Esophagus (tissue), 2 donors: Measurements from ENCODE around the gene PBX1. TPM values are rescaled to one million over a fixed set of nuclear protein-coding genes. Genes with fewer than 3 reads are reported as not detected.

Experiments
- H3K27ac ChIP-seq, 2 donors: one replicate each; pipeline ENCODE4 v1.5.1; 2013; ENCODE audit warnings: low read depth in 2 of 2, mild to moderate bottlenecking in 2 of 2, inconsistent platforms in 1 of 2, low read length in 1 of 2, moderate library complexity in 1 of 2
- H3K27me3 ChIP-seq, 2 donors: one replicate each; pipeline ENCODE4 v1.6.1; 2013; ENCODE audit warnings: low read length in 2 of 2, control low read depth in 1 of 2, mild to moderate bottlenecking in 1 of 2; ENCODE audit not compliant: insufficient read depth in 2 of 2, control insufficient read depth in 1 of 2
- H3K36me3 ChIP-seq, 2 donors: one replicate each; pipeline ENCODE4 v1.6.1; 2013; ENCODE audit warnings: low read length in 1 of 2; ENCODE audit not compliant: control insufficient read depth in 2 of 2, insufficient read depth in 2 of 2
- H3K4me1 ChIP-seq, 2 donors: one replicate each; pipeline ENCODE4 v1.6.1; 2013; ENCODE audit warnings: low read length in 1 of 2; ENCODE audit not compliant: control insufficient read depth in 2 of 2, insufficient read depth in 2 of 2
- H3K4me3 ChIP-seq, 2 donors: one replicate each; pipeline ENCODE4 v1.5.1; 2013; ENCODE audit warnings: low read length in 2 of 2, mild to moderate bottlenecking in 2 of 2, low read depth in 1 of 2, moderate library complexity in 1 of 2
- H3K9me3 ChIP-seq, 2 donors: one replicate each; pipeline ENCODE4 v1.6.1; 2013; ENCODE audit warnings: mild to moderate bottlenecking in 2 of 2, low read depth in 1 of 2, low read length in 1 of 2, moderate library complexity in 1 of 2; ENCODE audit not compliant: control insufficient read depth in 2 of 2, insufficient read depth in 1 of 2
- WGBS, 2 donors: extraction: QIAGEN DNeasy Blood & Tissue Kit; methylation state at CpG; one replicate each; pipeline ENCODE4 v1.1.7; 2013; 5-methylcytosine and 5-hydroxymethylcytosine counted together
- polyA plus RNA-seq, 2 donors: library from polyadenylated mRNA; stranded (reverse); fragments of 200-250 nt; gene quantifications; one replicate each; pipeline ENCODE4 v1.2.3, GENCODE V29; 2013
- donor health status: healthy with polysubstance abuse.
- donor health status: Bipolar disorder and iron deficiency.

PBX1 gene
- polyA plus RNA-seq, 2 donors = 8.1 to 10.5 TPM

DNA sequence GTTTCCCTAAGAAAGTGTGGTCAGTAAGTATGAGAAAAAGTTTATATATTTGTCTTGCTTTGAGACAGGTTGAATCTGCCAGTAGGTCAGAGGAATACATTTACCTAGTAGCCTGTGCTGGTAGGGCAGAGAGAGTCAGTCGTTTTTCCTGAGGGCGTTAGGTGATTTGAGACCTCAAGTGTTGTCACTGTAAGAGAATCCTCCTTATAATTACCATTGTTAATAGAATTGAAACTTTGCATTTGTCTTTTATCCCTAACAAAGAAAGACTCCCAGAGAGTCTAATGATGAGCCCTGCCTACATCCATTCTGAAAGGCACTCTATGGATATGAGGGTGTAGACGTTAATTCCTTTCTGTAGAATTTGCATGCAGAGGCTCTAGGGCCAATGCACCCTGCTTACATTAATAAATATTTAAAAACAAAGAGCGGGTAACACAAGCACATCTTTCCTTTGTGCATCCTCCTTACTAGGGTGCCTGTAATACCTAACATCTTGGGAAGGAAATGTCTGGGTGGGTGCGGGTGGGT is 16.4 kb downstream of the PBX1 start:
- 70 to 80% methylated on average over 5 of the region's 5 CpGs for WGBS, 2 donors

DNA sequence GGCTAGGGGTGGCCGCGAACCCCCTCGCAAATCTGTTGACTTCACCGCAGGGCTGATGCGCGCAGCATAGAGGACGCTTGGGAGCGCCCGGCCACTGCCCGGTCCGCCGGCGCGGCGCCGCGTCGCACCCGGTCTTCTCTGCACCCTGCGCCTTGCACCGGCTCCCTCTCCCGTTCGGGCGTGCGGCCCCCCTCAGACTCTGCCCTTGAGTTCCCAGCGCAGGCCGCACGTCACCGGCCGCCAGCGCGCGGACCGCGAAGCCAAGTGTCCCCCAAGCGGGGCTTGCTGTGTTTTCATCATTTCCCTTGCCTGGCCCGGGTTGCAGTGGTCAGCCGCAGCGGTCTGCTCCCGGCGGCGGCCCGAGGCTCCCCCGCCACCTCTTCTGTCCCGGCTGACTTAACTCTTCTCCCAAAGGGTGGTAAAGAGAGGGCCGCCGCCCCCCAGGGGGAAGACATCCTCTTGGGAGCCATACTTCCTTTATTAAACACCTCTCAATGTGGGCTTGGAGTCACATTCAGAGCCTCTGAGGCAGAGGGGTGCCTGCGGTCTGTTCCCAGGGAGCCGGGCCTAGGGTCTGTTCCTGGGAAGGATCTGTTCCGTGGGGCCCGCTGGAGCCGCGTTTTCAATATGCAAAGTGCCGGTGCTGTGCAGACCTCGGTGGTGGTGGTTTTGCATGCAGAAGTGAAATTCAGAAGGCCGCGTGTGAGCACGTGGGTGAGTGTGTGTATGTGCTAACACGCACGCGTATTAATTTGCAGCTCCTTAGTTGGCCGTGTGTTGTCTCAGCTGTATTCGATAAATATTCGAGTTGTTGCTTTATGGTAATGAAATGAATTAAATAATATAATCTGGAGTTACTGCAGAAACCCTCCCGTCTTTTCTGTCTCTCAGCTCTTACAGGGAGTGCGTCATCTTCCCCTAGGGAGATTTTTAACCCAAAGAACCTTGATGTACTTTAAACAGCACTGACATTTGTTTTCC is 17.6 kb downstream of the PBX1 start:
- H3K27ac ChIP-seq = peak overlapping the region; percentile 19 to 70
- peaks cover 0 to 2% of the 10 kb centered on the region in 2 donors for H3K36me3 ChIP-seq
- H3K9me3 ChIP-seq = no peaks in the 10 kb centered on the region
- no peaks in the 10 kb centered on the region for H3K27me3 ChIP-seq
- peaks cover 2 to 5% of the 10 kb centered on the region in 2 donors for H3K4me1 ChIP-seq
- peak overlapping the region in 1 of 2 donors; percentile 10 for H3K4me3 ChIP-seq
- WGBS, 2 donors = 63 to 66% methylated on average over 66 of the region's 66 CpGs

More for the DNA sequence above, 16.4 kb downstream of the PBX1 start:
- H3K4me3 ChIP-seq = peak overlapping the region in 1 of 2 donors; percentile 2
- no peaks in the 10 kb centered on the region for H3K9me3 ChIP-seq
- H3K4me1 ChIP-seq = peaks cover 2 to 5% of the 10 kb centered on the region in 2 donors
- H3K36me3 ChIP-seq = peaks cover 0 to 2% of the 10 kb centered on the region in 2 donors
- H3K27ac ChIP-seq = peak overlapping the region in 1 of 2 donors; percentile 8
- H3K27me3 ChIP-seq = no peaks in the 10 kb centered on the region

DNA sequence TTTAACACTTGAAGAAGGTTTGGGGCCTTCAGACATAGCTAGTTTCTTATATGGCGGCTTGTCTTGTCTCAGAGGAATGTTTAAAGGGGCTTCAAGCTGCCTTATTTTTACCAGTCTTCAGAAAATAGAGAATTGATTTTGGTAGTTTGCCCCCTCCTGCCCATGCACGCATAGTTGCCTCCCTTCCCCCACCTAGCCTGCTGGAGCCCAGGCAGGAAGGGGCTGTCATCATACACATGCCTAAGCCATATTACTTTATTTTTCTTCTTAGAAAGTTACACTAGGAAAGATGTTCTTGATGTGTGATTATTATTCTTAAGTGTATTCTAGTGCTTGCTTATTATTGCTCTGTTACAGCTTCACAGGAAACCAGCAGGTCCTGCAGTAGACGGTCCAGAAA is 18.3 kb downstream of the PBX1 start:
- Histone ChIP-seq H3K36me3 (peaks cover 0 to 2% of the 10 kb centered on the region in 2 donors), H3K27me3 (no peaks in the 10 kb centered on the region), H3K27ac (peak overlapping the region; percentile 40 to 53), H3K4me1 (peaks cover 2 to 5% of the 10 kb centered on the region in 2 donors), H3K9me3 (no peaks in the 10 kb centered on the region), H3K4me3 (no peak overlapping the region)
- WGBS, 2 donors = 72 to 73% methylated on average over 3 of the region's 3 CpGs

DNA sequence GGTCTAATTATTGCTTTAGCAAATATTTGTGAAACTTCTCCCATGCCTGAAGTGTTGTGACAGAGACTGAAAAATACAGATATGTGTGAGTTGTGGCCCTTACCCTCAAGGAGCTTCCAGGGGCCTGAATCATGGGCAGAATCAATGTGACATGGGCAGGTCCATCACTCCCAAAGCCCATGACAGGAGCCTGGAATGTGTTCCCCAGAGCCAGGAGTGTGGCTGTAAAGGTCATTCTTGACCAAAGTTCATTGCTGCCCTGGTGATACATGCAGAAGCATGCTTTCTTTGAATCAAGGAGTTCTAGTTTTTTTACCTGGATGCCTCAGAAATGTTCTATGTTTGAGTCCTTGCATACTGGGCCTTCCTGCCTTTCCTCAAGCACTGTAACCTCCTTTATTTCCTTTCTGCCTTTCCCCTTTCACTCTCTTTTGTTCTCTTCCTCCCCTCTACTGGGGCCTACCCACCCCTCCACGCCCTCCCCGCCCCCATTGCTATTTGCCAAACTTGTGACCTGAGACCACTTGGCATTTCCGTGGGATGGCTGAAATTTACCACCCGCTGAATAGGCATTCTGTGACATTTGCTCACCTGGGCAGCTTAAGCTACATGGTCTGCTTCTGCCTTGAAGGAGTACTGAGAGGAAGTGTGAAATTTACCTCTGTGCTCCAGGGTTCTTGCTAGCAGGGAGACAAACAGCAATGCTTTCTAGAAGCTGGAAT is 19.7 kb downstream of the PBX1 start:
- Histone ChIP-seq H3K27ac (peak overlapping the region; percentile 20 to 38), H3K4me3 (no peak overlapping the region), H3K4me1 (peaks cover 2 to 5% of the 10 kb centered on the region in 2 donors), H3K36me3 (peaks cover 0 to 2% of the 10 kb centered on the region in 2 donors), H3K27me3 (no peaks in the 10 kb centered on the region), H3K9me3 (no peaks in the 10 kb centered on the region)
- 58 to 71% methylated on average over 4 of the region's 4 CpGs for WGBS, 2 donors

DNA sequence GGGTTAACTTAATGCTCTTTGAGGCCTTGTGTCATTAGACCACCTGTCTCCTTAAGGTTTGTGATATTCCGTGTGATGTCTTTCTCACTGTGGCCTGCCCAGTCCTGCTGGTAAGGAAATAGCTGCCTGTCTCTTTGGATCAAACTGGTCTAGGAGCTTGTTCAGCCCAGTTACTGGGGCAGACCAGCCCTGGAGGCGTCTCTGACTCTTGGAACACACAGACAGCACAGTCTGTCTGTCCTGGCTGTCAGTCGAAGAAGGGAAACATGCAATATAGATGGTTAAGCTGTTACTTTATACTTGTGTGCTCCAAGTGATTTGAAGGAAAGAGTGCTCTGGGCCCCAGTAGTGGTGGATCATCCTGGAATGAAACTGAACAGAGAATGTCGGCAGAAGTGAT is 20.4 kb downstream of the PBX1 start:
- Histone ChIP-seq H3K4me3 (no peak overlapping the region), H3K36me3 (peaks cover 0 to 2% of the 10 kb centered on the region in 2 donors), H3K27me3 (no peaks in the 10 kb centered on the region), H3K9me3 (no peaks in the 10 kb centered on the region), H3K4me1 (peaks cover 2 to 5% of the 10 kb centered on the region in 2 donors), H3K27ac (peak overlapping the region; percentile 36 to 50)
- WGBS, 2 donors = 40 to 49% methylated on average over 4 of the region's 4 CpGs

DNA sequence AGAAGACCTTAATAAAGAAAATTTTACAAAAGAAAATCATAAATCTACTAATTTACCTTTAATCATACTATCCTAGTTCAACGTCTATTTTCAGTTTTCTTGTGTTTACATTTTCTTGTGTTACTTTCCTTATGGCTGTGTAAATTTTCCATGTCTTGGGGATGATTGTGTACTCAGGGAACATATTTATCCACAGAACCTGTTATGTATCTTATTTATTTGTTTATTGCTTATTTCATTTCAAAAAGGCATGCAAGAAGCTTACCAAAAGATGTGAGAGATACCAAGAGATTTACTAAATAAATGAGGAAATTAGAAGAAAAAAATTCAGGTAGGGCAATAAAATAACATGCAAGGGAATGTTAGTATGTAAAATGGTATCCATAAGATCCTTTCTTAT is 22.8 kb downstream of the PBX1 start:
- Histone ChIP-seq H3K4me3 (no peak overlapping the region), H3K9me3 (no peaks in the 10 kb centered on the region), H3K36me3 (no peaks in the 10 kb centered on the region), H3K27ac (no peak overlapping the region), H3K4me1 (peaks cover 2 to 5% of the 10 kb centered on the region in 2 donors), H3K27me3 (no peaks in the 10 kb centered on the region)
- 48 to 65% methylated on average over 1 of the region's 1 CpG for WGBS, 2 donors

DNA sequence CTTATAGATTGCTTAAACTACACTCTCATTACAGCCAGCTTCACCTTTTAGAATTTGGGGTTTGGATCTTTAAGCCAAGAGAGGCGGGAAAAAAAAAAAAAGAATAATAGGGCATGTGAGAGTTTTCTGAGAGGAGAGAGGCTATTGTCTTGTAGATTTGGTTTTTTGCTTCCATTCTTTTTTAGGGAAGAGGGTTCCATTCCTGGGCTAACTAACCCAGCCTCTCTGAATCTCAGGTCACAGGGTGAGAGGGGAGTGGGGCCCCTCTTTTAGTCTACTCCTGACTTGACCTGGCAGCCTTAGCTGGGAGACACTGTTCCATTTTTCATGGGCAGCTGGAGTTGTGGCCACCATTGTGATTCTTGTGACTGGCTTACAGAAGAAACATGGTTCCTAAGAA is 24.2 kb downstream of the PBX1 start:
- no peaks in the 10 kb centered on the region for H3K36me3 ChIP-seq
- H3K27me3 ChIP-seq = no peaks in the 10 kb centered on the region
- no peaks in the 10 kb centered on the region for H3K9me3 ChIP-seq
- 88 to 89% methylated on average over 1 of the region's 1 CpG for WGBS, 2 donors
- no peak overlapping the region for H3K4me3 ChIP-seq
- H3K4me1 ChIP-seq = peaks cover 2 to 5% of the 10 kb centered on the region in 2 donors
- H3K27ac ChIP-seq = no peak overlapping the region

DNA sequence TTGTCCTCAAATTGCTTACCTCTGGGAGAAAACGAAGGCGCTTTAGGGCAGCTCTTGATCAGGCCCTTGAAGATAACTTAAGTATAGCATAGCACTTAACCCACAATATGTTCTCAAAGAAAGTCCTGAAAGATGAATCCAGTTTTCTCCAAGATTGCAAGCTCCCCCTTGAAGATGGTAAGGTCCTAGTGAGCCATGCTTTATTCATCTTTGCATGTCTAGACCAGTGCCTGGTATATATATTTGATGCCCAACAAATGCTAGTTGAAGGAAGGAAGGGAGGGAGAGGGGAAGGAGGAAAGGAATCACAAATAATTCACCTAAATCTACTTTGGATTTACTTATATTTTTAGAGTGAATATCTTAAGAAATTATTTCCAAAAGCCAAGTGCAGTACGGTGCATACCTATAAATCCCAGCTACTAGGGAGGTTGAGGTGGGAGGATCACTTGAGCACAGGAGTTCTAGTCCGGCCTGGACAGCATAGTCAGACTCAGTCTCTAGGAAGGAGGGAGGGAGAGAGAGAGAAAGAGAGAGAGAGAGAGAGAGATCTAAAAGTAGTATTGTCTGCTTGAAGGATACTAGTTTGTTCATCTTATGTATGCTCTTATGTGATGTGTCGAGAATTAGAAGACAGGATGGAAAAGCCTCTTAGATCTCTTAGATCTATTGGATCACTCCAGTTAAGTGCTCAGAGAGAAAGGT is 25.0 kb downstream of the PBX1 start:
- Histone ChIP-seq H3K27ac (no peak overlapping the region), H3K4me1 (peaks cover 0 to 3% of the 10 kb centered on the region in 2 donors)

DNA sequence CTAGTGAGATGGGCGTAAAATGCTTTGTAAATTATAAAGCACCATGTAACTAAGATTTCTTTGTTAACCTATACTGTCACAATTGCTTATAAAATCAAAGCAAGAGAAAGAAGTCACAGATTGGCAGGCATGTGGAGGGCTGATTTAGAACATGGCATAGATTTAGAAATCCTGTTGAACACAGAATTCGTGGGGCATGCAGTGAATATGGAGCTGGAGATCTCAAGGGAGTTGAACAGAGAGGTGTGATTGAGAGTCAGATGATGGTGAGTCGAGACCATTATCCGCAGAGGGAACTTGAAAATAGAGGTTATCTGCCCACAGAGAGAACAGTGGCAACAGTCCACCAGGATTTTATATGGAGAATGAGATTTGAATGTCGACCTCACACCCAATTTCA is 27.6 kb downstream of the PBX1 start:
- H3K27ac ChIP-seq = no peak overlapping the region
- H3K27me3 ChIP-seq = no peaks in the 10 kb centered on the region
- H3K36me3 ChIP-seq = no peaks in the 10 kb centered on the region
- WGBS, 2 donors = 60 to 75% methylated on average over 5 of the region's 5 CpGs
- no peaks in the 10 kb centered on the region for H3K9me3 ChIP-seq
- no peaks in the 10 kb centered on the region for H3K4me1 ChIP-seq
- no peak overlapping the region for H3K4me3 ChIP-seq

More for the DNA sequence above, 25.0 kb downstream of the PBX1 start:
- Histone ChIP-seq H3K9me3 (no peaks in the 10 kb centered on the region), H3K36me3 (no peaks in the 10 kb centered on the region), H3K27me3 (no peaks in the 10 kb centered on the region), H3K4me3 (no peak overlapping the region)
- 93 to 96% methylated on average over 5 of the region's 5 CpGs for WGBS, 2 donors
